SK-MEL-5 (cell line): ENCODE data around the gene SH3BP4. TPM values are rescaled to one million over a fixed set of nuclear protein-coding genes. Genes with fewer than 3 reads are reported as not detected.

Source experiments
- DNase-seq: peaks from one replicate; pipeline ENCODE4 v3.0.0-alpha.2; 2016; ENCODE audit warnings: low read depth, low spot score
- in situ Hi-C: cut with HindIII; loops from 2 replicates; pipeline ENCODE4 v1.10.0; 2016; ENCODE audit warnings: low sequenced_read_pairs, high pct_unique_total_duplicates, low pct_unique_long_range_greater_than_20kb
- total RNA-seq: library from RNA; depleted of rRNA; stranded (reverse); fragments of >200 nt; shearing (Covaris generic); gene quantifications from 2 replicates; pipeline ENCODE4 v1.2.3, GENCODE V29; 2014

SH3BP4 gene
- total RNA-seq, 1 experiment from 2014 or later = 116 TPM

DNA sequence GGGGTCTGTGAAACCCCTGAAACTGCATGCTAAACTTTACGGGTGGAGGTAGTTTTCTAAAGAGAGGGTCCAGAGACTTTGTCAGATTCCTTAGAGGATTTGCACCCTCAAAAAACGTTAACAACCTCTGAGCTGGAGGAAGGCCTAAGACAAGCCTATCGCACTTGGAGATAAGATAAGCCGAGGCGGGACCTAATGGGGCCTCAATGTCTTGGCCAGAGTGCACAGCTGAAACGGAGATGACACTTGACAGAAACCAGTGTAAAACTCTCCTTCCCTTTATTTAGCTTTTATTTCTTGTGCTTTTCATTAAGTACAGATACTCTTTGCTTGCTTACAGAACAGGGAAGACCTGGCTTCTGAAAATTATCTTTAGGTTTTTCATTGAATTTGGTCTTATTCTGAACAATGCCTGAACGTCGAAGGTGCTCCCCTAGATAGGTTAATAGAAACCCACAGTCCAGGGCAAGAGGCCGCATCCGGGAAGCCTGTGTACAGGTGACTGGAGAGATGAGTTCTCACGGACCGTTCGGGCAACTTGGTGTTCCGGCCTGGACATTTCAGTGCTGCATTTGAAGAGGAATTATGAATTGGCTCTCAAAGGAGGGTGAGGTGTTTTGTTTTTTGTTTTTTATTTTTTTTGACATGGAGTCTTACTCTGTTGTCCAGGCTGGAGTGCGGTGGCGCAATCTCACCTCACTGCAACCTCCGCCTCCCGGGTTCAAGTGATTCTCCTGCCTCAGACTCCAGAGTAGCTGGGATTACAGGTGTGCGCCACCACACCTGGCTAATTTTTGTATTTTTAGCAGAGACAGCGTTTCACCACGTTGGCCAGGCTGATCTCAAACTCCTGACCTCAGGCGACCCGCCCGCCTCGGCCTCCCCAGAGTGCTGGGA is 49.7 kb downstream of the SH3BP4 start:
- no peak for DNase-seq
- in situ Hi-C loops = no loop called here

DNA sequence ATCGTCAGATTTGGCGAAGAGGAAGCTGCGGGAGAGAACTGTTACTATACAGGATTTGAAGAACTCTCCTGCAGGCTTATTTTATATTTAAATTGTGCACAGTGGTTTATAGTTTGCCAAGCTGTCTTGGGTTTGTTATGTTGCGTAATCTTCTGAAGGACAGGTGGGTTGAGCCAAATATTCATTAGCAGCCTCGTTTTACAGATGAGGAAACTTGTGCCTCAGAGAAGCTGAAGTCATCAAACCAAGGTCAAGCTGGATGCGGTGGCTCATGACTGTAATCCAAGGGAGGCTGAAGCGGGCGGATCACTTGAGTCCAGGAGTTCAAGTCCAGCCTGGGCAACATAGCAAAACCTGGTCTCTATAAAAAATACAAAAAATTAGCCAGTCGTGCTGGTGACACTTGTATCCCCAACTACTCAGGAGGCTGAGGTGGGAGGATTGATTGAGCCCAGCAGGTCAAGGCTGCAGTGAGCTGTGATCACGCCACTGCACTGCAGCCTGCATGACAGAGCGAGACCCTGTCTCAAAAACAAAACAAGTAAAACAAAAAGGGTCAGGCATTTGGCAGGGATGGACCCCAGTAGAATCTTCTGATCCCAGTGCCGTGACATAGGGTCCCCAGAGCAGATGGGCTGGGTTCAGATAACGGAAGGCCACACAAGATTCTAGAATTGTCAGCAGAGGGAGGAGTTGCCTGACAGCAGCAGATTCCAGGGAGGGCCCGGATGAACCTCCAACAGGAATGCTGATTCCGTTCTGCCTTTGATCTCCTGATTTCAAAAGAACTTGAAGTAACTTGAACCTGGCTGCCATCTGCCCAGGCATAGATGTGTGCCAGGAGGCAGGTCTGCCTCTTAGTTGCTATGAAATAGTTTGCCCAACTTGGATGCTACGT is 50.6 kb downstream of the SH3BP4 start:
- in situ Hi-C loops = no loop called here
- DNase-seq = no peak

DNA sequence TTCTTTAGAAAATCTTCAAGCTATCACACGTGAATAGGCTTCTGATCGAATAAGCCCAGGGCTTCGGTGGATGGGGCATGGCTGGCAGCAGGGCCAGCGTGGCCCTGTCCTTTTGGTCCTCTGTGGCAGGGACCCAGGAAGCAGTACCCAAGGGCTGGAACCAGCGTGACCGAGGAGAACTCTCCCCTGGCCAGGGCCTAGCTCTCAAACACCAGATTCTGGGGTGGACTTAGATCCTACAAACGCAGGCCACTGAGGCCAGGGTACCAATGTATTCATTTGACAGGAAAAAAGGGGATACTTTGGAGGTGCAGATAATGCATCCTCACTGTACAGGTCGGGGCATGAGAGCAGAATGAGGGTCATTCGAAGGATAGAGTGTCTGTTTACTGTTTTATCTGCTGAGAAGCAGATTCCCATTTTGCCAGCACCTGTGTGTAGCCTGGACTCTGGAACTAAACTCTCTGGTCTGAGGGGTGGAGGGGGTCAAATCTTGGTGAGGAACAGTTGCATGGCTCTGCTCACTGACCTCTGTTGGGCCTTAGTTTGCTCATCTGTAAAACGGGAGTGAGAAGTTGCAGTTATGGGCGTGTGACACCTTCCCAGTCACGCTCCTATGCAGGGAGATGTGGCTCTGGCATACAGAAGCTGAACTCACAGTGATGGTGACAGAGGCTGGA is 51.4 kb downstream of the SH3BP4 start:
- DNase-seq = no peak
- in situ Hi-C loops = no loop called here

- in situ Hi-C loops = no loop called here
- no peak for DNase-seq
Observed at GRCh38 chr2:235004329-235004903, 52.6 kb downstream of the SH3BP4 start.

DNA sequence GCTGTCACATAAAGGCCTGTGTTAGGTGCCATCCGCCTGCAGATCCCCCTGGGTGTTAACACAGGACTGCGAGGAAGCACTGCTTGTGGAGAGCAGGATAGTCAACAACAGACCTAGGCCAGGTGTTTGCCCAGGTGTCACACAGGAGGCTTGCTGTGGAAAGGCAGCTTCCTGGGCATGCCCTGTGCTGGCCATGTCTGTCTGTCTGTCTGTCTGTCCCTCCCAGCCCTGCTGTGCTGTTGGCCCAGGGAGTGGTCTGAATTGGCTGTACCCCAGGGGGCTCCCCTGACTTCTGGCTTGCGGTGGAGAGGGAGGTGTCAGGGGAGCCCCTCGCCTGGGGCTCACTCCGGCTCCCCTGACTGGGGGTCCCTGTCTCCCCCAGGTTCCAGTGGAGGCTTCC is 53.2 kb downstream of the SH3BP4 start:
- in situ Hi-C loops = no loop called here
- no peak for DNase-seq

DNA sequence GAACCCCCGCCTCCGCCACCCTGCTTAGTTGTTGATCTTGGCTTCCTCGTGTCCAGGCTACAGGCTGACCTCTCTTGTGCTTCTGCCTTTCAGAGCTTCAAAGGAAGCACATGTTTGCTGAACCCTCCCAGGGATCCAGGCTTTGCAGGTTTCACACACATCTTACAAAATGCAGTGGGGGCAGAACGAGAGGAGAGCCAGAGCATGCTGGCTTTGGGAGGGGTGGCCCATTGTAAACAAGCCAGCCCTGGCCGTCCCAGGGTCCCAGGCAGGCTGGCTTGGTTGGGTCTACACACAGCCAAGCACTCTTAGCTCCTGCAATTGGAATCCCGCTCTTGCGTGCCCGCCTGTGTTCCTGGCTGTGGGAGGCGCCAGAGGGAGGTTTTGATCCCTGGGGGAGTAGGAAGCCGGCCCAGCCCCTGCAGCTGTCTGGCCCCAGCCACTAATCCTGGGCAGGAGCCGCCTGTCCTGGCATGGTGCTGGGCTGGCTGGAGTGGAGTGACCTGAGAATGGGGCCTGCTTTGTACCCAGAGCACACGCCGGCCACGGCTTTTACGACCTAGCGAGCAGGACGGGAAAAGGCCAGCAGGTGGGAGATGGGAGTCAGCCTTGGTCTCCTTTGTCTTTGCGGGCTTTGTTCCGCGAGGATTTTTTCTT is 53.9 kb downstream of the SH3BP4 start:
- no peak for DNase-seq
- in situ Hi-C loops = no loop called here

- DNase-seq = no peak
- in situ Hi-C loops = no loop called here
Observed at GRCh38 chr2:235006461-235006860, 54.6 kb downstream of the SH3BP4 start.

DNA sequence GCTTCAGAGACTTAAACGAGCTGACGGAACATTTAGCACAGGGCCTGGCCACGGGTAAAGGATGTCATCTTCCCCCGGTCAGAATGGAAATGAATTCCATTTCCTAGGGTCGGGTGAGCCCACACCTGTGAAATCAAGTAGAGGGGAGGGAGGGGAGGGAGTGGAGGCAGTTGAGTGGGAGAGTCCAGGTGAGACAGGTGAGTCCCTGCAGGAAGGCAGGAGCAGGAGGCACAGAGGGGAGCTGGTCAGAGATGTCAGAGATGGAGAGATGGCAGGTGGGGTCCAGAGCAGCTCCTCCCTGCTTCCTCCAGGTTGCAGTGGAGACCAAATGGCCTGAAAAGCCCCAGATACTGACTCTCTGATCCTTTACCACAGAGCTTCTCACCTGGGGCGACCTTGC is 55.2 kb downstream of the SH3BP4 start:
- no peak for DNase-seq
- in situ Hi-C loops = no loop called here

GRCh38 chr2:235007664-235008457 is 56.0 kb downstream of the SH3BP4 start:
- no peak for DNase-seq
- in situ Hi-C loops = no loop called here

DNA sequence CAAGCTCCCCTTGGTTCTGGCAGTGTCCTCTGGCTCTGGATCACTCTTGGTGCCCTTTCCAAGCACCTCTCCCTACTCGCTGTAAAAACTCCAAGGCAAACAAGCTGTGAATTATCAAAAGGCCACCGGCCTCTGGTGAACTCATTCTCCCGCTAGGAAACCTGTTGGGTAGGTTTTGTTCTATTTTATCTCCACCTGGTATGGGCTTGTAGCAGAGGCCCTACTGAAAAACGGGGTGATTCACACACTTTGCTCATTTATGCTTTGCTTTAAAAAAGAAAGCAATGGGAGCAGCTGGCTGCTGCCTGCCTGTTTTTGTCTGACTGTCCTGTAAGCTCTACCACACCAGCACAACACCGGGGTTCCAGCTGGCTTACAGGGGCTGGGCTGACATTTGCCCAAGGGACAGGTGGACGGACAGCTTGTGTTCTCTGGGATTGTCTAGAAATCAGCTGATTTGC is 56.8 kb downstream of the SH3BP4 start:
- in situ Hi-C loops = no loop called here
- no peak for DNase-seq

DNA sequence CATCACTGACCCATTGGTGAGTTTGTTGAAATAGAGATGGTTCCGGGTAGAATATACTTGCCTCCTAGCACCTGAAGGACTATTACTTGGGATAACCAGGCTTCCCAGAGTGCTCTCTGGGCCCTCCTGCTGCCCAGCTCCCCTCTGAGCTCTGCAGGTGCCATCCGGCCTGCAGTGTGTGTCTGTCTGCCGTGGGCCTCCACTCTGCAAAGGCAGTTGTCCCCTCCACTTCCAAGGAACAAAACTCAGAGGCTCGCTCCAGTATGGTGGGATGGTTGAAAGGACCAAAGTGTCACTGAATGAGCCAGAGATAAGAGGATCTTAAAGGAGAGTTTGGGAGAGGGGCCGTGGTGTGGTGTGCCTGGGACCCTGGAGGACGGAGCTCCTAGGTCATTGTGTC is 57.3 kb downstream of the SH3BP4 start:
- DNase-seq = no peak
- in situ Hi-C loops = no loop called here

DNA sequence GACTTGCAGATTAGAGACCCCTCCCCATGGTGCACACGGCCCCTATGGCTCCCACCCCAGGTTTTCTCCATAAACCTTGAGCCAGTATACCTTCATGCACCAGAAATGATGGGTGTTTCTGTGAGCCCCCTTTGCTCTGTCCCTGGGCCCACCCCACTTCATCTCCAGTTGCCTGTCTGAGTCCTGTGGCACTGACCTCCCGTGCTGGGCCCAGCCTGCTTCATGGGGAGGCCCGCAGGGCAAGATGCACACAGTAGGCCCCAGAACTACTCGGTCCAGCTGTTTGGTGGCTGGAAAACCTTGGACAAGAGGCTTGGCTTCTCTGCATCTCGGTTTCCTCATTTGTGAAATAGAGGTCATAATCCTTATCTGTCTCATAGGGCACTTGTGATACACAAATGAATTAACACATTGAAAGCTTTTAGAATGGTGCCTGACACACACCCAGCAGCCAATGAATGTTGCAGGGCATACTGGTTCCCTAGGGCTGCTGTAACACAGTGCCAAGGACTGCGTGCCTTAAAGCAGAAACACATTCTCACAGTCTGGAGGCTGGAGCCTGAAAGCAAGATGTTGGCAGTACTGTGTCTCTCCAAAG is 58.4 kb downstream of the SH3BP4 start:
- no peak for DNase-seq
- in situ Hi-C loops = no loop called here

- no peak for DNase-seq
- in situ Hi-C loops = no loop called here
Observed at GRCh38 chr2:235011607-235011928, 59.8 kb downstream of the SH3BP4 start.

DNA sequence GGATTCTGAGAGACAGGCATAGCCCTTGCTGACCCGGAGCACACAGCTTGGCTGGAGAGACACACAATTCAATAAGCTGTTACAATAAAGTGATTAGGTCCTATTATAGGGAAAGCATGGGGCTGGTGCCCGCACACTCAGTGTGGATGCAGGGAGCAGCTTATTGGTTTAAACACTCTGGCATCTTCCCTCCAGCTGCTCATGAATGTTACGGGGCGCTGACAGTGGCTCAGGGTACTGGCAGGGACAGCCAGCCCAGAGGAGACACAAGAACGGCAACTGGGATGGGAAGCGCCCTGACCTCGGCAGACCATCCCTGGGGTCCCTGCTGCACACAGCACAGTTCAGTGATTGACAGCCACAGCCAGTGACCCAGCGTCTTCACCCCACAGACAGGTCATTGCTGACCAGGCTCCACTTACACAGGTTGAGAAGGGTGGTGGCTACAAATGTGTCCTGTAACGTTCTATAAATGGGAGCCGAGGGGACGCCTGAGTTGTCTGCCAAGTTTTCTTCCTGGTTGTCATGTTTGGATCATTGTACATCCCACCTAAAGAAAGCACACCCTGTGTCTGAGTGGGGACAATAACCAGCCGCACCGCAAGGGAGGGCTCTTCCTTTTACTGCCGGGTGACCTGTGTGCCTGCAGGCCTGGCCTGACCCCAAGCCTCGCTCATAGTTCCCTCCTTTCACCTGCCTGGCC is 60.3 kb downstream of the SH3BP4 start:
- DNase-seq = no peak
- in situ Hi-C loops = no loop called here

DNA sequence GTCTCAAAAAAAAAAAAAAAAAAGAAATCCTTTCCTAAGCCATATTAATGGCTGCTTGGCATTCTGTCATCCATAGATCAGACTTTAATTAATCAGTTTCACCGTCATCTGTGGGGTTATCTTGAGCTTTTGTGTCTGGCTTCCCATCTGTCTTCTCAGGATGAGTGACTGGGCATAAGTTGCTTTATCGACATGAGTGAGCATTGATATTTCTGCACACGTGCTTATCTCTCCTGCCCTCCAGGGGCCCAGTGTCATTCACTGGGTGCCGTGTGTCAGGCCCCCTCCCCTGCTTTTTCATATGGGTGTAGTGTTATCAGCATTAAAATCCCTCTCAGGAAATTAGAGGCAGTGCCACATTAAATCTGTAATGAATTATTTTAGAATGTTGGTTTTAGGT is 65.6 kb downstream of the SH3BP4 start:
- in situ Hi-C loops = no loop called here
- no peak for DNase-seq

DNA sequence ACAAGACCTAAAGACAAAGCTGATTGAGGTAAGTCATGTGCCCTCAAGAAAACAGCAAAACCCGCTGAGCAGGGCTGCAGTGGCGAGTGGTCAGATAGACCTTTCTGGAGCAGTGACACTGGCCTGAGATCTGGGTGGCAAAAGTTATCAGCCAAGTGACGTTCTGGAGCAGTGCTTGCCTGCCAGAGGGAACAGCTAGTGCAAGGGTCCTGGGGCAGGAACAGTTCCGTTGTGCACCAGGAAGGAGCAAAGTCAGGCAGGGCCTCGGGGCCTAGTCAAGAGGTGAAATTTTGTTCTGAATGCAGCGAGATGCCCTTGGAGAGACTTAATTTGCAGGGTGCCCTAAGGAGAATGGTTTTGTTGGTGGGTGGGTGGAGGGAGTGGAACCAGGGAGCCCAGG is 67.0 kb downstream of the SH3BP4 start:
- DNase-seq = no peak
- in situ Hi-C loops = no loop called here
